Activated CD4-positive, alpha-beta T cell treated with anti-CD3 and anti-CD28 coated beads for 24 hours (primary cell): ENCODE results near the gene CD38.
"Not testable (repeated sequence)": the region's sequence is repeated elsewhere in the genome, so short reads cannot be mapped to it uniquely, and the experiment has no call there.

Experiments
- DNase-seq, 2 donors: peaks; one replicate each; pipeline ENCODE4 v3.0.0-alpha.2; 2020; ENCODE audit warnings: low read depth in 2 of 2

The CD38 gene

GRCh38 chr4:15762460-15762859 lies 15.7 kb upstream of the CD38 start:
- not testable (repeated sequence) for DNase-seq

DNA sequence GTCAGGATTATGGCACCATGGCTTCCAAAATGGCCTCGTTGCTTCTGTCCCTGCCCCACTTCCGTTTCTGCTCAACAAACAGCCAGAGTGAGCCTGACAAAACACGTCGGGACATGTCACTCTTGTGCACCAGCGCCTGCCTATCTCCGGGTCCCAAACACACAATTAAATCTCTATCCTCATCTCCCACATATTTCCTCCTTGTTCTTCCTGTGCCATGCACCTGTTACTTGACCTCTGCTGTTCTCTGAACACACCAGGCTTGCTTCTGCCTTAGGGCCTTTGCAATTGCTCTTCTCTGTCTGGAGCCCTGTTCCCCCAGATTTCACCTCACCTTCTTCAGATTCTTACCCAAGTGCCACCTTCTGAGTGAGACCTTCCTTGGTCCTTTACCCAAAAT lies 12.7 kb upstream of the CD38 start:
- no peak for DNase-seq

DNA sequence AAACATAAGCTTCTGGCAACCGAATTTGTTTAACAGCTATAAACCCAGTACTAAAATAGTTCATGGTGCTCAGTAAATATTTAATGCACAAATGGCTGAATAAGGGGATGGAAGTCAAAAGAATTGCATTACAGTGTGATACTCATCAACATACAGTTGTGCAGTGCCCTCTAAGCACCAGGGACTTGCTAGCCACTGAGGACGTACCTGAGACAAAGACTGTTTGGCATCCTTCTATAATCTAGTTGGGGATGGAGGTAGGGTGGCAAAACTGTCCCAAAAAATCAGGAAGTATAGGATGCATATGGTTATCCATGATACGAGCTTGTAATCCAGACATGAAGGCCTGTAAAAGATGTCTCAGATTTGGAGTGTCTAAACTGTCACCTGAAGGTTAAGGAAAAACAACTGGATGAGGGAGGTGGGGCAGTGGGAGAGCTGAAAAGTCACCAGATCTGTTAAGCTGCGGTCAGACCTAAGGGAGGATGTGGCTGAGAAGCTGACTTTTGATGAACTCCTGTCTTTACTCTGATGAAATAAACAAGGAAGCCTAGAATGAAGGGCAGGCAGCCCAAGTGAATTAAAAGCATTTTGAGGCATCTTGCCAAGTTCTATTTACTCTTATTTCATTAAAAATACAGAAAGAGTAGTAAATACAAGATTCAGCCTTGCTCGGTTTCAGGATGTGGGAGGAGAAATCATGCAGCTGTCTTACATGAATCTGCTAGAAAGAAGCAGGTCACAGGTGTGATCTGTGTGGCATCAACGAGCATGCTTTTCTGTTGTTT lies 12.0 kb upstream of the CD38 start:
- DNase-seq: no peak

DNA sequence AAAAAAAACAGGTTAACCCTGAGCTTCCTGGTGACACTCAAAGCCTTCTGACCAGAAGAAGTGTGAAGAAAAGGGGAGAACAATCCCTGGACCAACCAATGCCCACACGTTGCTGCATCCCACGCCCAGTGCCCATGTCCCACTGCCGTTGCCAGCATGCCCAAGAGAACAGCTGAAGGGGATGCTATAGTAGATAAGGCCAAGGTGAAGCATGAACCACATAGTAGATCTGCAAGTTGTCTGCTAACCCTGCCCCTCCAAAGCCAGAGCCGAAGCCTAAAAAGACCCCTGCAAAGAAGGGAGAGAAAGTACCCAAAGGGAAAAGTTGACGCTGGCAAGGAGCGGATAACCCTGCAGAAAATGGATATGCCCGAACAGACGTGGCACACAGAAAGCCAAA lies 11.3 kb upstream of the CD38 start:
- no peak for DNase-seq

DNA sequence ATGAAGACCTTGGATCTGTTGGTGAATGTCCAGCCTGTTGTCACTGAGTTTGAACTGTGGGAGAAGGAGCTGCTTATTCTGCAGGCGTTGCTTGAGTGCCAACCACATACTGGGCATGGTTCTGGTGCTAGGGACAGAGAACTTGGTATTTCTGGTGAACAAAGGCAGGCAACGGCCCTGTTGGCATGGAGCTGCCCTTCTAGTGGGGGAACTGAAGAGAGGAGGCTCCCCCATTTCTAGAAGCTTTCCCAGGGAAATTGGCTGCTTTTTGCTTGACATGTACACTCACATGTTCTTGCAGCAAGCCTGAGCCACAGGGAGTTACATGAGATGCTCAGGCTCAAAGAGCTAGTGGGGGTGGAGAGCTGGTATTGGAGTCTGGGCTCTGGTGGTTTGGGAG lies 8.9 kb upstream of the CD38 start:
- DNase-seq: no peak

DNA sequence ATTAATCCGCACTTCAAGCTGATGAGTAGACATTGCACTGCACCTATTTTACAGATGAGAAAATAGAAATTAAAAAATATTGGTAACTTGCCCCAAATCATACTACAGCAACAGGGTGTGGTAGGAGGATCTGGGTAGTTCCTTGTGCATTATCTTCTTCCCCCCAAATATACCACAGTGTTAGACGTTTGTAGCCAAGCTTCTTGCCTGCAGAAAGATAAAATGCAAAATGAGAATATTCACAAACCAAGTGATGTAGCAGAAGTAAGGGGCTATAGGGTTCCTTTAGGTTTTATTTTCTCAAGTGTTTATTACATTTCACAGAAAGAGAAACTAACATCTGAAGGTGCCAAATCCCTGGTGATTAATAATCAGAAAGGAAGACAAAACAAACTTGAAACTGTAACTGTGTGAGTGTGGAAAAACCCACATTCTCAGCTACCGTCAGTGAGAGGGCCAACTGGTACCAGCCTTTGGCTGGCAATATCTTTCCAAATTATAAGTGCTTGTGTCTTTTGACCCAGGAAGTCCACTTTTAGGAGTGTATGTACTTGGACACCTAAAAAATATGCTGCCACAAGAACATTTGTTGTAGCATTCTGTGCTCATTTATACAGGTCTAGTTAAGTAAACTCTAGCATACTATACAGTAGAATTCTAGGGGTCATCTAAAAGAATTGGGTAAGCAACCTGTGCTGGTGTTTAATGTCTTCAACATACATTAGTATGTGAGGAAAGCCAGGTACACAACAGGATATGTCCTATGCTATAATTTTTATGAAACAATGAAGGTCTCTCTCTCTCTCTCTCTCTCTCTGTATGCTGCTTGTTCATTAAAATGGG lies 6.7 kb upstream of the CD38 start:
- no peak for DNase-seq

GRCh38 chr4:15774020-15774420 lies 4.1 kb upstream of the CD38 start:
- DNase-seq: no peak

DNA sequence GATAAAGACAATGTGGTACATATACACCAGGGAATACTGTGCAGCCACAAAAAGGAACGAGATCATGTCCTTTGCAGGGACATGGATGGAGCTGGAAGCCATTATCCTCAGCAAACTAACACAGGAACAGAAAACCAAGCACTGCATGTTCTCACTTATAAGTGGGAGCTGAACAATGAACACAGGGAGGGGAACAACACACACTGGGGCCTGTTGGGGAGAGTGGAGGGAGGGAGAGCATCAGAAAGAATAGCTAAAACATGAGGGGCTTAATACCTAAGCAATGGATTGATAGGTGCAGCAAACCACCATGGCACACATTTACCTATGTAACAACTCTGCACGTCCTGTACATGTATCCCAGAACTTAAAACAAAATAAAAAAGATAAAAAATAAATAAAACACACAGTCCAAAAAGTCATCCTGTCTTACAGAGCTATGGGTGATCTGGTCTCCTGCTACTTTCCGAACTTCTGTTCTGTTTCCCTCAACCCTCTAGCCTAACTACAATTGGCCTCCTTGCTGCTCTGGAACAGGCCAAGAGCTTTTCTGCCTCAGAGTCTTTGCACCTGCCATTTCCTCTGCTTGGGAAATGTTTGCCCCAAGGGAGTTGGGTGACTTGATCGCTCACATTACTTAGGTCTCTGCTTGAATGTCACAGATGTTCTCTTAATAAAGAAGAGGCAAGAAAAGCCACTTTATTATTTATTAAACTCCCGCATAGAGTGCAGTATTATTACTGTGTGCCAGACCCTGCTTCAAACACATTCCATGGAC lies 1.1 kb upstream of the CD38 start:
- DNase-seq: no peak

DNA sequence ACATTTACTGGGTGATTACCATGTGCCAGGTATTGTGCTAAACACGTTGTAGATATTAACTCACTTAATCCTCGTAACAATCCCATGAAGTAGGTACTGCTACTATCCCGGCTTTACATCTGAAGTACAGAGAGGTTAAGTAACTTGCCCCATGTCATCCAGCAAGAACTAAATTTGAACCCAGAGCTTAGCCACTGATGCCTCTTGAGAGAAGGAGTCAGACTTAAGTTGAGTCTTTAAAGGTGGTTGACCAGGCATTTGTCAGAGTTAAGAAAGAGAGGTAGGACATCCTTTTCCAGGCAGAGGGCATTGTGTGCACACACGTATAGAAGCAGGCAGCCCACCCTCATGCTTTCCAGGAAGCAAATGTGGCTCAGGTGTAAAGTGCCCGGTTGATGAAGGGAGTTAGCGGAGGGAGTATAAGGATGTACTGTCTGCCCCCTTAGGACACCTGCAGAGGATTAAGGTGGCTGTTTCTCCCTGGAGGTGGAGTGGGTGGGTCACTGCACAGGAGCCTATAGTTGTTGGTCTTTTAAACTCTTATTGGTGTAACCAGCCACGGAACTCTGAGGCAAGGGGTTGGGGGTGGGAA lies 335 bp upstream of the CD38 start:
- no peak for DNase-seq

GRCh38 chr4:15779306-15779705 lies 1.2 kb downstream of the CD38 start:
- no peak for DNase-seq

DNA sequence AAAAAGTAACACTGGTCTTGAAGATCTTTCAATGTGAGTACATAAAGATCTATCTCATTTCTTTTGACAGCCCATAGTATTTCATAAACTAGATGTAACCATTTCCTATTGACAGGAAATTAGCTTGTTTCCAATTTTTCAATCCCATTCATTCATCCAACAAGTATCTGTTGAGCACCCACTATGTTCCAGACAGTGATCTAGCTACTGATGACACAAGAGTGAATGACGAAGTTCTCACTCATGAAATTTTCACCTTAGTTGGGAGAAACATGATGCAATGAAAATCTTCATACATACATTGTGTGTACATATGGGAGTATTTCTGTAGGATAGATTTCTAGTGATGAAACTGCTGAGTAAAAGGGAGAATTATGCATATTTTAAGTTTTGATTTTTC lies 1.7 kb downstream of the CD38 start:
- DNase-seq: no peak

DNA sequence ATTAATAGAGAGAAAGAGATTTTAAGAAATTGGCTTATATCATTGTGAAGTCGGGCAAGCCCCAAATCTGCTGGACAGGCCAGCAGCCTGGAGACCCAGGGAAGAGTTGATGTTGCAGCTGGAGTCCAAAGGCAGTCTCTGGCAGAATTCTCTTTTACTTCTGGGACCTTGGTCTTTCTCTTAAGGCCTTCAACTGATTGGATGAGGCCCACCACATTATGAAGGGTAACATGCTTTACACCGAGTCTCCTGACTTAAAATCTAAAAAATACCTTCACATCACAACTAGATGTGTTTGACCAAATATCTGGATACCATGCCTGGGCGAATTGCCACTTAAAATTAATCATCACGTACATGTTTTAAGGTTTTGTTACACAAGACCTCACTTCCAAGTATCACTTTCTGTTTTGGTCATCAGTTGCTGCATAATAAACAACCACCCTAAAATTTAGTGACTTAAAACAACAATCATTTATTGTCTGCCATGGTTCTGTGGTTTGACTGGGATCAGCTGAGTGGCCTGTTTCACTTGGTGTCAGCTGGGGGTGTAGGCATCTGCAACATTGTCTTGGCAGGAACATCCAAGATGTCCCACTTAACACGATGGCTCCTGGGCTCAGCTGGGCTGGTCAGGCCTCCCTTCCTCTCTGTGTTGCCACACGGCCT lies 3.4 kb downstream of the CD38 start:
- DNase-seq: no peak

GRCh38 chr4:15783676-15784075 lies 5.5 kb downstream of the CD38 start:
- no peak for DNase-seq

- no peak for DNase-seq
Observed at GRCh38 chr4:15784959-15785634, 7.0 kb downstream of the CD38 start.

- no peak for DNase-seq
Observed at GRCh38 chr4:15786743-15787142, 8.6 kb downstream of the CD38 start.

DNA sequence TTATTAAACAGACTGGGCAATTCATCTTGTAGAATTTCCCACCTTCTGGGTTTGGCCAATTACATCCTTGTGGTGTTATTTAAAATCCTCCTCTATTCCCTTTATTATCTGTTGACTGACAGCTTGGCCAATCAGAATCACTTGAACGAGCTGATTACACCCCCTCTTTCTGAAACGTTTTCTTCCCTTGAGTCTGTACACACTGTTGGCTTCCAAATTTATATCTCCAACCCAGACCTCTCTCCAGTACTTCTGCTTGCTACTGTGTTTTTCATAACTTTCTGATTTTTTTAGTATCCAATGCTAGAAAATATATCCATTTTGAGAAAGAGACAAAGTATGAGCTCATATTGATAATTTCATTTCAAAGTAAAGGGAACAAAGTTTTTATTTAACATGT lies 14.8 kb downstream of the CD38 start:
- DNase-seq: no peak

DNA sequence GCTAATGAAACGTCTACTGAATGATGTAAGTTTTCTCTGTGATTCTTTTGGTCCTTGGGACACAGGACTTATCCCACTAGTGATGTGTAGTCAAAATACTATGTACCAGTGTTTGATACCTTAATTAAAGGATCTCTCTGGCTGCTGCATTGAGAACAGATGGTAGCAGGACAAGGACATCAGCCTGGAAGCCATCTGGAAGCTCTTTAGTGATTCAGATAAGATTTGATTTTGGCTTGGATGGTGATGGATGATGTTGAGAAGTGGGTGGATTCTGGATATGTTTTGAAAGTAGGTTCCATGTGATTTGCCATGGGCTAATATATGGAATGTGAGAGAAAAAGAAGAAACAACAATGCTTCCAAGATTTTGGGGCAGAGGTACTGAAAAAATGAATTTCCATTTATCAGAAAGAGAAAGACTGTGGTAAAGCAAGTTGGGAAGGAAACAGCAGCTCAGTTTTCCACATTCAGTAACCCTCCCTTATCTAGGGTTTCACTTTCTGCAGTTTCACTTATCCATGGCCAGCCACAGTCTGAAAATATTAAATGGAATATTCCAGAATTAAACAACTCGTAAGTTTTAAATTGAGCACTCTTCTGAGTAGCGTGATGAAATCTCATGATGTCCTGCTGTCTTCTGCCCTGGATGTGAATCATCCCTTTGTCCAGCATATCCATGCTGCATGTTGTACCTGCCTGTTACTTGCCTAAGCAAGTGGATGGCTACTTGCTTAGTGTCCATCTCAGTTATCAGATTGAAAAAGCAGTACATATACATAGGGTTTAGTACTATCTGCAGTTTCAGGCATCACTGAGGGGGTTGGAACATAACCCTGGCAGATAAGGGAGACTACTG lies 15.6 kb downstream of the CD38 start:
- DNase-seq: no peak

DNA sequence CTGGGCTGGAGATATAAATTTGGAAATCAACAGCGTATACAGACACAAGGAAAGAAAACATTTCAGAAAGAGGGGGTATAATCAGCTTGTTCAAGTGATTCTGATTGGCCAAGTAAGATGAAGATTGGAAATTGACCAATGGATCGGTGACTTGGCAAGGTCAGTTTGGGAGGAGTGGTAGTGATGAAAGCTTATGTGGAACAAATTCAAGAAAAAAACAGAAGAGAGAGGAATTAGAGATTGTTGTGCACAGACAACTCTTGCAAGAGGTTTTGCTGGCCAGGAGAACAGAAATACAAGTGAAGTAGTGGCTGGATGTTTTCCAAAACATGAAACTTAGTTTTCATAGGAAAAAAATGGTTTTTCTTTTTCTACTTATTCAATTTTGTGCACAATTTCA lies 16.3 kb downstream of the CD38 start:
- no peak for DNase-seq

GRCh38 chr4:15794905-15795304 lies 16.8 kb downstream of the CD38 start:
- DNase-seq: no peak

DNA sequence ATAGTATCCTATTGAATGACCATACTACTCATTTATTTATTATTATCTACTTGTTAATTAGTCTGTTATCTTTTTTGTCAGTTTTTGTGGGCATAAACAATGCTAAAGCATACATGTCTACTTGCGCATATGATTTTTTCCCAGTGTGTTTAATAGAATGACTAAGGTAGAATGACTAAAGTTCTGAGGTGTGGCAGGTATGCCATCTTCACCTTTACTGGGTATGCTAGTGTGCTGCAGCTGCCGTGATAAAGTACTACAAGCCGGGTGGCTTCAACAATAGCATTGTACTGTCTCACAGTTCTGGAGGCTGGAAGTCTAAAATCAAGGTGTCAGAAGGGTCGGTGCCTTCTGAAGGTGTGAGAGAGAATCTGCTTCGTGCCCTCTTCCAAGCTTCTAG lies 19.2 kb downstream of the CD38 start:
- no peak for DNase-seq
